OCI-LY1 (cell line): ENCODE results near the gene CRIM1.
A peak's percentile ranks its signal among the peaks of the same experiment; 100 is the strongest.

Experiments used
- H2AFZ ChIP-seq: fragments of 200-600 bp; sonication (generic), shearing (Covaris generic); 2 replicates; pipeline ENCODE4 v1.6.0; 2014; ENCODE audit warnings: antibody characterized with exemption, mild to moderate bottlenecking, low read length
- H3F3A ChIP-seq: fragments of 200-600 bp; sonication (generic), shearing (Covaris generic); 2 replicates; pipeline ENCODE4 v1.6.0; 2014; ENCODE audit warnings: mild to moderate bottlenecking, antibody characterized with exemption, low read length, moderate library complexity; ENCODE audit not compliant: insufficient read depth
- H3K27ac ChIP-seq: fragments of 200-600 bp; sonication (generic); 2 replicates; pipeline ENCODE4 v1.5.1; 2014; ENCODE audit warnings: low read length, mixed run types, mild to moderate bottlenecking, low read depth; ENCODE audit not compliant: poor library complexity, severe bottlenecking
- H3K27me3 ChIP-seq: fragments of 200-600 bp; sonication (generic); 2 replicates; pipeline ENCODE4 v1.6.0; 2014; ENCODE audit warnings: antibody characterized with exemption, mild to moderate bottlenecking, low read length, moderate library complexity; ENCODE audit not compliant: insufficient read depth
- H3K36me3 ChIP-seq: fragments of 200-600 bp; sonication (generic); 2 replicates; pipeline ENCODE4 v1.6.1; 2014; ENCODE audit warnings: mild to moderate bottlenecking, antibody characterized with exemption, low read length, moderate library complexity, mixed read lengths; ENCODE audit not compliant: insufficient read depth
- H3K4me1 ChIP-seq: fragments of 200-600 bp; sonication (generic); 2 replicates; pipeline ENCODE4 v1.5.1; 2014; ENCODE audit warnings: mild to moderate bottlenecking, low read length, moderate library complexity; ENCODE audit not compliant: insufficient read depth, severe bottlenecking
- H3K4me2 ChIP-seq: fragments of 200-600 bp; sonication (generic), shearing (Covaris generic); 2 replicates; pipeline ENCODE4 v1.6.1; 2014; ENCODE audit warnings: low read length
- H3K4me3 ChIP-seq: fragments of 200-600 bp; sonication (generic); 2 replicates; pipeline ENCODE4 v1.5.1; 2014; ENCODE audit warnings: low read length, low read depth, mild to moderate bottlenecking, mixed read lengths; ENCODE audit not compliant: poor library complexity, severe bottlenecking
- H3K79me2 ChIP-seq: fragments of 200-600 bp; shearing (Covaris generic); 2 replicates; pipeline ENCODE4 v1.6.1; 2016; ENCODE audit warnings: mixed run types, low read length, mixed read lengths; ENCODE audit not compliant: insufficient read depth
- H3K9ac ChIP-seq: fragments of 200-600 bp; sonication (generic), shearing (Covaris generic); 2 replicates; pipeline ENCODE4 v1.6.1; 2014; ENCODE audit warnings: mild to moderate bottlenecking, low read length, mixed read lengths
- H3K9me2 ChIP-seq: fragments of 200-600 bp; sonication (generic), shearing (Covaris generic); 2 replicates; pipeline ENCODE4 v1.6.1; 2014; ENCODE audit warnings: low read depth, mild to moderate bottlenecking, low read length, mixed read lengths
- H3K9me3 ChIP-seq: fragments of 200-600 bp; shearing (Covaris generic); 2 replicates; pipeline ENCODE4 v1.6.1; 2014; ENCODE audit warnings: low read length, mixed read lengths
- H4K20me1 ChIP-seq: fragments of 200-600 bp; sonication (generic), shearing (Covaris generic); 2 replicates; pipeline ENCODE4 v1.6.0; 2016; ENCODE audit warnings: mild to moderate bottlenecking, low read length; ENCODE audit not compliant: insufficient read depth
- EZH2 ChIP-seq: fragments of 200-600 bp; sonication (generic), shearing (Covaris generic); IDR thresholded peaks from 2 replicates; pipeline ENCODE4 v1.8.0; 2017; ENCODE audit warnings: borderline replicate concordance, mixed run types, mild to moderate bottlenecking, antibody characterized with exemption, low read length, moderate library complexity, mixed read lengths
- TF ChIP-seq, protein P1 (sequence below): fragments of 200-600 bp; sonication (generic), shearing (Covaris generic); IDR thresholded peaks from 2 replicates; pipeline ENCODE4 v1.5.1; 2017; ENCODE audit warnings: mild to moderate bottlenecking, antibody characterized with exemption, low read length, moderate library complexity, mixed read lengths

The CRIM1 gene

DNA sequence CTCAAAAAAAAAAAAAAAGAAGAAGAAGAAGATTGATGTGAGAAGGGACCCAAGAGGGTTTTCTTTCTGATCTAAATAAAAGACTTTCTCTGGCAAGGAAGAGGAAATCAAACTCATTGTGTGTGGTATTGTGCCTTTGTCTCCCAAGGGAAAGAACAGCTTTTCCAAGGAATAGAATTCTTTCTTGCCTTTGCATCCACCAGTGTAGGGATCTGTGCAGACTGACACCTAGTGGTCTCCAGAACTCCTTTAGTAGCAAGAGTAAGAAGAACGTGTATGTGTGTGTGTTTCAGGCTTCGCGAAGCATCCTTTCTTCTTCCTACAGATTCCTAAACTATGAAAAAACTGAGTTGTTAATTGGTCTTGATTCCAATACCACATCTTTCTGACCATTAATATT lies 33.5 kb upstream of the CRIM1 start:
- H3K27ac ChIP-seq, result no peak overlapping the region
- H3K4me2 ChIP-seq, result no peak overlapping the region
- H3K9me3 ChIP-seq, result no peaks in the 10 kb centered on the region
- no peaks in the 10 kb centered on the region for H4K20me1 ChIP-seq
- H3F3A ChIP-seq, result no peaks in the 10 kb centered on the region
- no peak overlapping the region for H2AFZ ChIP-seq
- H3K27me3 ChIP-seq, result no peaks in the 10 kb centered on the region
- no peaks in the 10 kb centered on the region for H3K79me2 ChIP-seq
- H3K9ac ChIP-seq, result no peak overlapping the region
- H3K4me3 ChIP-seq, result no peak overlapping the region
- H3K36me3 ChIP-seq, result no peaks in the 10 kb centered on the region
- no peaks in the 10 kb centered on the region for H3K4me1 ChIP-seq
- TF ChIP-seq, protein P1, sequence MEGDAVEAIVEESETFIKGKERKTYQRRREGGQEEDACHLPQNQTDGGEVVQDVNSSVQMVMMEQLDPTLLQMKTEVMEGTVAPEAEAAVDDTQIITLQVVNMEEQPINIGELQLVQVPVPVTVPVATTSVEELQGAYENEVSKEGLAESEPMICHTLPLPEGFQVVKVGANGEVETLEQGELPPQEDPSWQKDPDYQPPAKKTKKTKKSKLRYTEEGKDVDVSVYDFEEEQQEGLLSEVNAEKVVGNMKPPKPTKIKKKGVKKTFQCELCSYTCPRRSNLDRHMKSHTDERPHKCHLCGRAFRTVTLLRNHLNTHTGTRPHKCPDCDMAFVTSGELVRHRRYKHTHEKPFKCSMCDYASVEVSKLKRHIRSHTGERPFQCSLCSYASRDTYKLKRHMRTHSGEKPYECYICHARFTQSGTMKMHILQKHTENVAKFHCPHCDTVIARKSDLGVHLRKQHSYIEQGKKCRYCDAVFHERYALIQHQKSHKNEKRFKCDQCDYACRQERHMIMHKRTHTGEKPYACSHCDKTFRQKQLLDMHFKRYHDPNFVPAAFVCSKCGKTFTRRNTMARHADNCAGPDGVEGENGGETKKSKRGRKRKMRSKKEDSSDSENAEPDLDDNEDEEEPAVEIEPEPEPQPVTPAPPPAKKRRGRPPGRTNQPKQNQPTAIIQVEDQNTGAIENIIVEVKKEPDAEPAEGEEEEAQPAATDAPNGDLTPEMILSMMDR, result peak; percentile 19; the same call in 1 of the 2 replicates
- TF ChIP-seq EZH2, result no peak
- no peaks in the 10 kb centered on the region for H3K9me2 ChIP-seq

DNA sequence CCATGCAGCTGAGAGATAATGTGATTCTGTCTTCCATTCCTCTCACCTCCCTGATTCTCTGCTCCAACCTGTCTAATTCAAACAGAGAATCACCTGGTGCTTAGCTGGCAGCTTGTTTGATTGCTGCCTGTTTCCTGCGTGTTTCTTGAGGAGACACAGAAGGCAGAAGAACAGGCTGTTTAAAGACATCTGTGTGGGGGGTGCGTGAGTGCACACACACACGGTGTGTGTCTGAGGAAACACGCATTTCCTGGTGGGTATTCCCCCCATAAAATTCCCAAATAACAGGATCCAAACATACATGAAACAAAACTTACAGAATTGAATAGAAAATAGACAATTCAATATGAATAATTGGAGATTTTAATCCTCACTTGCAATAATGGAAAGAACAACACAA lies 29.3 kb upstream of the CRIM1 start:
- H3K9ac ChIP-seq, result no peak overlapping the region
- no peak for TF ChIP-seq EZH2
- H3K4me1 ChIP-seq, result no peaks in the 10 kb centered on the region
- H3K27me3 ChIP-seq, result no peaks in the 10 kb centered on the region
- H3K4me2 ChIP-seq, result no peak overlapping the region
- H3K27ac ChIP-seq, result no peak overlapping the region
- H3K4me3 ChIP-seq, result no peak overlapping the region
- H4K20me1 ChIP-seq, result no peaks in the 10 kb centered on the region
- H3K36me3 ChIP-seq, result no peaks in the 10 kb centered on the region
- no peak overlapping the region for H2AFZ ChIP-seq
- H3K79me2 ChIP-seq, result no peaks in the 10 kb centered on the region
- H3F3A ChIP-seq, result no peaks in the 10 kb centered on the region
- no peaks in the 10 kb centered on the region for H3K9me3 ChIP-seq
- H3K9me2 ChIP-seq, result no peaks in the 10 kb centered on the region

DNA sequence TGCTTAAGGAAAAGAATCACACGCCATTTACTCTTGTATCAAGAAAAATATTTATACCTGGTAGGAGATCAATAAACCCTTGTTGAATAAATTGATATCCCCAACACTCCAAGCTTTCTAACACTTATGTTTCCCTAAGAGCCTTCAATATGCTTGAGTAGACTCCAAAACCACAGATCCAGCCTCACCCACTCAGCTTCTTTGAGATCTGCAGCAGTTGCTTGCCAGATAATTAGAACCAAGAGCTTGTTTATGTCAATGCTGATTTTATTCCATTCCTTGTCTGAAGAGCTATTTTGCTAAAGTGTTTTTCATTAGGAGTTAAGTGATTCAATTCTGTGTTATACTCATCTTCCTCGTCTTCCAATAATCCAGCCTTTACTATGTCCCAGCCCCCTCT lies 26.3 kb upstream of the CRIM1 start:
- H3K9ac ChIP-seq, result no peak overlapping the region
- no peaks in the 10 kb centered on the region for H3K9me2 ChIP-seq
- H3K4me3 ChIP-seq, result no peak overlapping the region
- no peak overlapping the region for H3K27ac ChIP-seq
- no peaks in the 10 kb centered on the region for H4K20me1 ChIP-seq
- no peaks in the 10 kb centered on the region for H3K9me3 ChIP-seq
- H3K36me3 ChIP-seq, result no peaks in the 10 kb centered on the region
- H2AFZ ChIP-seq, result no peak overlapping the region
- no peak overlapping the region for H3K4me2 ChIP-seq
- H3K79me2 ChIP-seq, result no peaks in the 10 kb centered on the region
- no peaks in the 10 kb centered on the region for H3F3A ChIP-seq
- TF ChIP-seq EZH2, result no peak
- TF ChIP-seq, protein P1, result no peak
- no peaks in the 10 kb centered on the region for H3K4me1 ChIP-seq
- no peaks in the 10 kb centered on the region for H3K27me3 ChIP-seq

DNA sequence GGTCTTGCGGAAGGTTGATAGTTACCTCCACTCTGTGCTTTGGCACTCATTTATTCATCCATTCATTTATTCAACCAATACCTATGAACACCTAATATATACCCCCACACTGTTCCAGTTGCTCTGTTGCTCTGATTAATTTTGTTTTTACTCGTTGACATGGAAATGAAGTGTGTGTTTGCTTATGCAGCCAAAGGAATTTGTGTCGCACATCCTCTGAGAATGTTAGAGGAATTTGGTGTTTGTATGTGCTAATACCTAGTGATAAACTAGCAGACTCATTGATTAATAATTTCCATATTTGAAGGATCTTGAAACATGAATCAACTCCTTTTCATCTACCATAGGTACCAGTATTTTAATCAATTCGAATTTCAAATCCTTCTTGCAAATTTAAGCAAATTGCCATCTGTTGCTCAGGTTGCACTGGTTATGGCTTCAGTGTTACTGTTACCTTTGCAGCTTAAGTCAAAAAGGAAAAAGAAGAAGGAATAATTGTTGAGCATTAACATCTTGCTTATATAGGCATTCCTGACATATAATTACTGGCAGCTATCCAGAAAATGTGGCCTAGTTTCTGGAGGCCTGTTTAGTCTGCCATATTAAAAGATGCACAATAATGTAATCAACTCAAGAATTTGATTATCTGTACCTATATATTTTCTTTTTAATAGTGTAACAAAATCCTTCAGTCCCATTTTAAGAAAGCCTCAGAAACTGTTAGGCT lies 25.7 kb upstream of the CRIM1 start:
- H3K4me1 ChIP-seq, result no peaks in the 10 kb centered on the region
- no peaks in the 10 kb centered on the region for H3K9me3 ChIP-seq
- TF ChIP-seq, protein P1, result no peak
- no peak for TF ChIP-seq EZH2
- no peak overlapping the region for H2AFZ ChIP-seq
- no peak overlapping the region for H3K9ac ChIP-seq
- no peaks in the 10 kb centered on the region for H3K36me3 ChIP-seq
- no peaks in the 10 kb centered on the region for H3K79me2 ChIP-seq
- no peaks in the 10 kb centered on the region for H3K9me2 ChIP-seq
- no peak overlapping the region for H3K4me3 ChIP-seq
- no peaks in the 10 kb centered on the region for H3F3A ChIP-seq
- no peak overlapping the region for H3K27ac ChIP-seq
- H4K20me1 ChIP-seq, result no peaks in the 10 kb centered on the region
- H3K27me3 ChIP-seq, result no peaks in the 10 kb centered on the region
- no peak overlapping the region for H3K4me2 ChIP-seq
